NCI-H460 (cell line): Measurements from ENCODE around the gene APOBEC4. TPM values are rescaled to one million over a fixed set of nuclear protein-coding genes. Genes with fewer than 3 reads are reported as not detected.

Source experiments
- DNase-seq: peaks from one replicate; pipeline ENCODE4 v3.0.0-alpha.2; 2016; ENCODE audit warnings: low read depth; ENCODE audit errors: extremely low read depth
- total RNA-seq: library from RNA; depleted of rRNA; stranded (reverse); fragments of >200 nt; shearing (Covaris generic); gene quantifications from 2 replicates; pipeline ENCODE4 v1.2.3, GENCODE V29; 2014

APOBEC4 gene
- total RNA-seq, 1 experiment from 2014 or later, result not detected

DNA sequence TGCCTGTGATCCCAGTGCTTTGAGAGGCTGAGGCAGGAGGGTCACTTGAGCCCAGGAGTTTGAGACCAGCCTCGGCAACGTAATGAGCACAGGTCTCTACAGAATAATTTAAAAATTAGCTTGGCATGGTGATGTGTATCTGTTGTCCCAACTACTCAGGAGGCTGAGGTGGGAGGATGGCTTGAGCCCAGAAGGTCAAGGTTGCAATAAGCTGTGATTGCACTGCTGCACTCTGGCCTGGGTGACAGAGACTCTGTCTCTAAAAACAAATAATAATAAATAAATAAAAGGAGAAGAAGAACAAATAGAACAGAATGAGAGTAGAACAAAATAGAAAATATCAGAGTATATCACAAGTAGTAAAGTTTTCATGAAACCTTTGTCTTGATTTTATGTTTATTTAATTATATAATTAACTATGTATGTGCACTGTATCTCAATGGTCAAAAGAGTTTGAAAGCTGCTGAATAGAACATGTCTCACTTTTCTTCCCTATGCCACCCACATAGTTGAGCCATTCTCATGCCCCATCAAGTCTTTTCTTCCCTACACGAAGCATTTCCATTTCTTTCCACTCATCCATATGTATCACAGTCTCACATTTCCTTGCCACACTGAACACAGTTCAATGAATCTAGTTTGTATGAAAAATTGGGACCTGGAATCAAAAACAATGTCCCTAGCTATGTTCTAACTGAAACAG, 22.9 kb upstream of the APOBEC4 start:
- DNase-seq, result no peak

- no peak for DNase-seq
These were observed 22.3 kb upstream of the APOBEC4 start for GRCh38 chr1:183675381-183675780.

DNA sequence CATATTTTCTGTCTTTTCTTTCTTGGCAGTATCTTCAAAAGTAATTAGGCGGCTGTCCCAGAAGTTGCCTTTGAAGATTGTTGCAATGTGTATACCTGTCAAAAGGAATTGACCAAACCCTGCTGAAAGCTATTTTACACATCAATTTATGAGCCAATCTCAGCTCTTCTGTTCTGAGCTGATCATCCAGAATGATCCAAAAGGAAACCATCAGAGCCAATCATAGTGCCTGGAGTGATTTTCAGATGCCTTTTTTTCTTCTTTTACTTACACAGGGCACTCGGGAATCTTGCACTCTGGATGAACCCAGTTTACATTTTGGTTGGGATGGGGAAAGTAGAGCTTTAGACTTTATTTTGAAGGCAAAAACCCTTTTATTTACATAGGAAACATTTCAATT, 21.8 kb upstream of the APOBEC4 start:
- DNase-seq, result no peak

GRCh38 chr1:183674339-183674738, 21.2 kb upstream of the APOBEC4 start:
- DNase-seq, result no peak

DNA sequence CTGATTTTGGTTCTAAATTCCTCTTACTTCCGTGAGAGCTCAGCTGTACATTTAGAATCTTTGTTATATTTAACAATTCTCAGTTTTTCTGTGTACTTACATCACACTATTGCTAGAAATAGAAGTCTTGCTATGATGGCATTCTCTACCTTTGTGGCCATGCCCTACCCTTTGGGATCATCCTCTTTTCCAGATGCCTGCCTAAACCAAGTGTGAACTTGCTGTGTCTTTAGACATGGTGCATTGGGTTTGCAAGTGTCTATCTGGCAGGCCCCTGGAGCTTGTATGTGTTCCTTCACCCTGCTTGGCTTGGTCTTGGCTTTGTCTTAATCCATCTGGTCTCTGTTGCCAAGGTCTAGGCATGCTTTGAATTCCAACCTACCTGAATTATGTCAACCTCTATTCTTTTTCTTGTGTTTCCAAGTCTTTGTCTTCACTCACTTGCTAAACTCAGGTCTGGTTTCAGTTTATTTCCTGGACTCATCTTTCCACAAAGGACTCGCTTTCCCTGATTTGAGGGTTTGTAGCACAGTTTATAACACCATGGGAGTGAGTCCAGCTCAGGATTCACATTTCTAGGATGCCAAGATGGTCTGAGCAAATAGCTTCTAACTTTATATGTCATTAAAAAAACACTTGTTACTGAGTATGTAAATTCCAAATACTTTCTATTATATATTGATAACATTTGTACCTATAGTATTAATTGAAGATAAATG, 20.6 kb upstream of the APOBEC4 start:
- no peak for DNase-seq

DNA sequence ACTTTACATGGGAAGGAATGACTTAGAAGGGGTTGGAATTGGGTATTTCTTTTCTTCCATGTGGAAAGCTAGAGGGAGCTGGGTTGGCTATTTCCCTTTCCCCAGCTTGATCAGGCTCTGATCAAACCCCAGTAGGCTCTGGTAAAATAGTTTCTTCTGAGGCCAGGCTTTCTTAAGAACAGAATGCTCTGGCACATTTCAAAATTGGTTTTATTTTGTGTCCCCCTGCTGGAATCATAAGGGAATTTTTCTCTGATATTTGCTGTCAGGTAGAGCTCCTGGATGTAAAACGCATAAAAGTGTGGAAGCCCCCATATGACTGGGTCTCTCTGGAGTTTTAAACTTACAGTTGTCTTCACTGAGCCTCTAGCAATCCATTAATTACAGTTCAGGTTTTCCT, 17.1 kb upstream of the APOBEC4 start:
- DNase-seq, result no peak

DNA sequence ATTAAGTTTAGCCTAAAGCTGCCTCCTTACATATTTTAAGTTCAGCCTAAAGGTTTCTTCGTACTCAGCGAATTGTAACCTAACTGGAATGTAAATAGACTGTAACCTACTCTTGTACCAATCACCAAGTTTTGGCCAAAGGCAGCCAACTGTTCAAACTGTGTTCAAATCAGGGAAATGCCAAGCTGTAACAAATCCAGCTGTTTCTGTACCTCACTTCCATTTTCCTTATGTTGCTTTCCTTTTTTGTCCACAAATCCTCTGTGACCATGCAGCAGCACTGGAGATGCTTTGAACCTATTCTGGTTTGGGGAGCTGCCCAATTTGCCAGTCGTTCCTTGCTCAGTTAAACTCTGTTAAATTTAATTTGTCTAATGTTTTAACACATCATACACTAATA, 3.2 kb upstream of the APOBEC4 start:
- no peak for DNase-seq

DNA sequence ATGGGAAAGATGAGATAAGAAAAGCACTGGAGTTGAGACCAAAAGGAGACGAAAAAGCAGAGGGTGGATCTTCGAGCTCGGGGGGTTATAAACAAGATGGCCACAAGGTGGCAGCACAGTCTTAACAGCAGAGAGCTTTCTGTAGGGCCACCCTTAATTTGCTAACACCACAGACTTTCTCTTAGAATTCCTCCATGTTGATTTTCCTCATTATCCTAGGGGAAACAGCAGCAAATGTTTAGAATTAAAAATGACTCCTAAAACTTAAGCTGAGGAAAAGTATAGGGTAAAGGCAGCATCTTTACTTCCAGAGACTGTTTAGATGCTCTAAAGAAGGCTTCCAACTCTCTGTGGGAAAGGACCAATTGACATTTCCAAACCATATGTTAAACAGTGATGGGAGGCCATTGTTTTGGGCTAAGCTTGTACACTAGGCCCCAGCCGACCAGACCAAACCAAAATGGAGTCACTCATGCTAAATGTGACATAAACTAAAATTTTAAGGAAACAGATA, 2.5 kb upstream of the APOBEC4 start:
- peak; percentile 85 for DNase-seq

DNA sequence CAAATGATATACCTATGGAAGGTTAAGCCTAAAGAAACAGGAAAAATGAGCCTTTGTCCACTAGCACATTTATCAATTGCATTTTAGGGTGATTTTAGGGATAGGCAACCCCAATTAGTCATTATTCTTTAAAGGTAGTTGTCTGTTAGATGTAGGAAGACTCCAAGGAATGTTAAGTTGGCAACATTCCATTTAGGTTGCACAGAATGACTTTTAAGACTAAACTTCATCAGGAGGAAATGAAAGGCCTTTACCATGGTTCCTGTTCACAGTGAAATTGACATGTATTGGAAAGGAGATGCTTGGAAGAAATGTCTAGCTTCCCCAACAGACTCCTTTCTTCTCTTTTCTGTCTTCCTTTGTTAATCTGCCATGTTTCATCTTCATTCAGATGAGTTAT, 1.6 kb upstream of the APOBEC4 start:
- no peak for DNase-seq

GRCh38 chr1:183653876-183654451, 848 bp upstream of the APOBEC4 start:
- DNase-seq, result no peak

GRCh38 chr1:183653462-183653794, 312 bp upstream of the APOBEC4 start:
- no peak for DNase-seq

GRCh38 chr1:183652107-183652506, 1.0 kb downstream of the APOBEC4 start:
- DNase-seq, result no peak

- no peak for DNase-seq
These were observed 1.5 kb downstream of the APOBEC4 start for GRCh38 chr1:183651612-183652011.

DNA sequence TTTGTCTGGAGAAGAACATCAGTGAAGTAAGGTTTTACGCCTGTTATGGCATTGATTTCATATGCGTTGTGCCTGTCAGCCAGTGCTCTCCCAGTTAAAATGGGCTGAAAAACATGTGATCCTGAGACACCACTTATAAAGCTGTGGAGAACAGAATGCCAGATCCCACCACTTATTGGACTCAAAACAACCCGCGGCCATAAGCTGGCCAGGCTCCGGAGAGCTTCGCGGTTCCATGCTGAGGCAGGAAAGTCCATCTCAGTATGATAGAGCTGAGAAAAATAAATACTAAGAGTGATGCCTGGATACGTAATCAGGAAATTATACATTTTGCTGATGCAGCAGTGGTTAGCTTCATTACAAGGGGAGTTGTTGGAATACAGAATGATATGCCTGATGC, 5.1 kb downstream of the APOBEC4 start:
- DNase-seq, result no peak

DNA sequence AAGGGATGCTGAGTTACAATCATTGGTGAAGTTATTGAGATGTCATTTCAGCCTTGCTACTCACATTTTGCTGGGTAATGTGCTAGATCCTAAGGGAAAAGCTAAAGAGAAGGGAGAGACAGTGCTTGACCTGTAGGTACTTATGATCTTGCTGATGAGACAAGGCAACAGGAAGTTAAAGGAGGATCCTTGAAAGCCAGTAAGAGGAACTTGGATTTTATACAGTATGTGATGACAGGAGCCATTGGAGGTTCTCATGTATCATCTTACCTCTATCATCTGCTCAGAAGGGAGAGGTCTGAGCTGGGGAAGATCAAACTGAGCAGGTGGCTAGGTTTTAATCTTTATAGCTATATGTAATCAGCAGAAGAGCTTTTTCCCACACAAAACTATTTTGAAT, 6.3 kb downstream of the APOBEC4 start:
- no peak for DNase-seq

- DNase-seq, result no peak
These were observed 7.6 kb downstream of the APOBEC4 start for GRCh38 chr1:183645531-183645930.

DNA sequence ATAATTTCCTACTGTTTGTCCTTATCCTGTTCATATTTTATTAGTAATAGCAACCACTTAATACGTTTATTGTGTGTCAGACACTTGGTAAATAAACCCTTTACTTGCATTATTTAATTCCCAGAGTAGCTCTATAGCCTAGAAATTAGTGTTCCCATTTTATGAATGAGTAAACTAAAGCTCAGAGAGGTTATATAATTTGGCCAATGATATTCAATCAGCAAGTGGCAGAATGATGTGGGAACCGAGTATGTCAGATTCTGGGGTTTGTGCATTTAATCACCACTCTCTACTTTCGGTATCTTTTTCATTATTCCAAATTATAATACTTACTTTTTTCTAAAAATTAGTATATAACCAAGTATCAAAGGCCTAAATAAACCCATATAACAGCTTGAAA, 10.9 kb downstream of the APOBEC4 start:
- DNase-seq, result no peak

- DNase-seq, result no peak
These were observed 12.9 kb downstream of the APOBEC4 start for GRCh38 chr1:183640193-183640592.

DNA sequence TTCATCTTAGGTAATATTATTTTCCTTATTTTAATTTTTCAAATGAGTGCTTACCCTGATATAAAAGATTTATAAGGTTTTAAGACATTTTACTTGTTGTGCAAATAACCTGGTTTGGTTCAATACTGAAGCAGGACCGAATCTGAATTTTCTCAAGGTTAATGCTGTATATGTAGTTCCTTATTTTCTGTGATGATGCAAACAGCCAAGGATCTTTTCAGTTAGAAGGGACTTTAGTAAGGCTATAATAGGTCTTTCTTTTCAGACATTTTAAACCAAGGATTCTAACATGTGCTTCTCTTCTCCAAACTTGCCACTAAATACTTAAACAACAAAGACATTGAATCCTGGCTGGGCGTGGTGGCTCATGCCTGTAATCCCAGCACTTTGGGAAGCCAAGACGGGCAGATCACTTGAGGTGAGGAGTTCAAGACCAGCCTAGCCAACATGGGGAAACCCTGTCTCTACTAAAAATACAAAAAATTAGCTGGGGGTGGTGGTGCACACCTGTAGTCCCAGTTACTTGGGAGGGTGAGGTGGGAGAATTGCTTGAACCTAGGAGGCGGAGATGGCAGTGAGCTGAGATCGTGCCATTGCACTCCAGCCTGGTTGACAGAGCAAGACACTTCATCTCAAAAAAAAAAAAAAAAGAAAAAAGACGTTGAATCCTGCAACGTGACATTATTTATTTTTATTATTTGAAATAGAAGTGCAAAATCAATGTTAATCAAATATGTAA, 14.3 kb downstream of the APOBEC4 start:
- no peak for DNase-seq

DNA sequence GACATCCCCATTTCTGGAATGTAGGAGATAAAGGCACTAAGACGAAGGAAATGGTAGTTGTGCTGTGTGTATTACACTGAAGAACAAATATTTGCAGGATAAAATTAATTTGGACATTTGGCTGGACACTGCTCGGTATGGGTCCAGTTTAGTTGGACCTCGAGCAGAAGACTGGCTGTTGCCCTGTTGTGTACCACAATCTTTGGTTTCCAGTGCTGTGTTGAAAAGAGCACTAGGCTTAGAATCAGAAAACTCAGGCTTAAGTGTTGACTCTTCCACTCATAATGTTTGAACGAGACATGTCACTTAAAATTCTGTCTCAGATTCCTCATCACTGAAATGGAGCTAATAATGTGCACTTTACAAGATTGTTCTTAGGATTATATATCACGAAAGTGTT, 16.3 kb downstream of the APOBEC4 start:
- no peak for DNase-seq

GRCh38 chr1:183636334-183636682, 16.8 kb downstream of the APOBEC4 start:
- DNase-seq, result no peak
